GM12875 (cell line): ENCODE results near the gene TMC1.
A peak's percentile ranks its signal among the peaks of the same experiment; 100 is the strongest.
"Not testable (repeated sequence)": the region's sequence is repeated elsewhere in the genome, so short reads cannot be mapped to it uniquely, and the experiment has no call there.

ENCODE experiments used
- H3K4me3 ChIP-seq: one replicate; pipeline ENCODE4 v1.5.1; 2011; ENCODE audit warnings: low read depth, low read length, control low read depth
- TF ChIP-seq, protein P1 (sequence below): IDR thresholded peaks from 2 replicates; pipeline ENCODE4 v1.5.1; 2011; ENCODE audit warnings: low read depth, mild to moderate bottlenecking, control low read depth, inconsistent platforms, low read length, moderate library complexity, borderline replicate concordance; ENCODE audit not compliant: insufficient read depth

TMC1 gene

DNA sequence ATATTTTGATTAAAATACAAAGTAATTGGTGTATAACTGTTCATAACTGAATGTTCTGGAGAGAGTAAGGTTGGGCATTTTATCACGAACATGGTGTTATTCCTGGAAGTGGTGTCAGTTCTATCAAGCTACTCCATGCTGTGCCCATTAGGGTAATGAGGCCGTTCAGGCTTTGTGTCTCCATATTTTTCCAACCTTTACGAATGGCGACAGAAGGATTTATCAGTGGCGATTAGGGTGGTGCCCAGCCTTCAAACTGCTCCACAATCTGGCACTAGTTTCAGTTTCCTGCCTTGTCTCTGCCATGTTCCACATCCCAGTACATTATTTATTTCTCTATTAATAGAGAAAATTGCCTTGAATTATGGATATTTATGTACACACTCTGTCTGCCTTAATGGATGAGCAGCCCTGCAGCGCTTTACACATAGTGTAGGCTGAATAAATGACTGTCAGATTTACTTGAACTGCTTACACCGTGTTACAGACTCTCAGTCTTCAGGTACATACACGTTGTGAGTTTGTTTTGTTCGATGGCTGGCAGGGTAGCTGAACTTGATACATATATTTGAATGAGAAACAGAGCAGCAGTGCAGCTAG, 23.9 kb upstream of the TMC1 start:
- TF ChIP-seq, protein P1, sequence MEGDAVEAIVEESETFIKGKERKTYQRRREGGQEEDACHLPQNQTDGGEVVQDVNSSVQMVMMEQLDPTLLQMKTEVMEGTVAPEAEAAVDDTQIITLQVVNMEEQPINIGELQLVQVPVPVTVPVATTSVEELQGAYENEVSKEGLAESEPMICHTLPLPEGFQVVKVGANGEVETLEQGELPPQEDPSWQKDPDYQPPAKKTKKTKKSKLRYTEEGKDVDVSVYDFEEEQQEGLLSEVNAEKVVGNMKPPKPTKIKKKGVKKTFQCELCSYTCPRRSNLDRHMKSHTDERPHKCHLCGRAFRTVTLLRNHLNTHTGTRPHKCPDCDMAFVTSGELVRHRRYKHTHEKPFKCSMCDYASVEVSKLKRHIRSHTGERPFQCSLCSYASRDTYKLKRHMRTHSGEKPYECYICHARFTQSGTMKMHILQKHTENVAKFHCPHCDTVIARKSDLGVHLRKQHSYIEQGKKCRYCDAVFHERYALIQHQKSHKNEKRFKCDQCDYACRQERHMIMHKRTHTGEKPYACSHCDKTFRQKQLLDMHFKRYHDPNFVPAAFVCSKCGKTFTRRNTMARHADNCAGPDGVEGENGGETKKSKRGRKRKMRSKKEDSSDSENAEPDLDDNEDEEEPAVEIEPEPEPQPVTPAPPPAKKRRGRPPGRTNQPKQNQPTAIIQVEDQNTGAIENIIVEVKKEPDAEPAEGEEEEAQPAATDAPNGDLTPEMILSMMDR: no peak
- no peak overlapping the region for H3K4me3 ChIP-seq

DNA sequence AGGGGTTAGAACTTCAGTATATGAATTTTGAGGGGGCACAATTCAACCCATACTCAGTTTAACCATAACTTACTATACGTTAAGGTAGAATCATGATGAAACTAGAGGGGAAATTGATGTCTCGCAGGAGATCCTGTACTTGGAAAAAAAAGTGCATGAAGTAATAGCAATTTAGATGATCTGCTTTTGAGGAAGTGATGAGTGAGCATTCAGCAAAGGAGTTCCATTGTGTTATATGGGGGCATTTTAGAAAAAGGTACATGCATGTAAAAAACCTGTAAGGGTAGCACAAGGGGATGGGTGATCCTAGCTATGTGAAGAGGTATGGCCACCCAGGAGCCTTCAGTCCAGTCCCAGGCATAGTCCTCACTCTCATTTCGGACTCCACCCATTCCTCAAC, 14.8 kb upstream of the TMC1 start:
- TF ChIP-seq, protein P1: no peak
- no peak overlapping the region for H3K4me3 ChIP-seq

DNA sequence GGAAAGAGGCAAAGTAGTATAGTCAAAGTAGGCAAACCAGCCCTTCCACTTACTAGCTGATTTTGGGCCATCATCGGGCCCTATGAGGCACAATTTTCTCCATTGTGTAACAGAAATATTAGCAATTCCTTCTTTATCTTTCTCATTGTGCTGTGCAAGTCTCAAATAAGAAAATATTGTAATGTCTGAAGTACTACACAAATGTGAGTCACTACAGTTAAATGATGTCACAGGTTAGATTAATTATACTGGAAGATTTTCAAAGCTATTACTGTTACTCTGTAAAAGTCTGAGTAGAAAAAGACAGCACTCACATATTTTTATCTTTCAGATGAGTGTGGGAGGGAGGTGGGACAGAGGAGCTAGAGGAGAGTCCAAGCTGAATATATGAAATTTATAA, 12.4 kb upstream of the TMC1 start:
- TF ChIP-seq, protein P1: no peak
- no peak overlapping the region for H3K4me3 ChIP-seq

DNA sequence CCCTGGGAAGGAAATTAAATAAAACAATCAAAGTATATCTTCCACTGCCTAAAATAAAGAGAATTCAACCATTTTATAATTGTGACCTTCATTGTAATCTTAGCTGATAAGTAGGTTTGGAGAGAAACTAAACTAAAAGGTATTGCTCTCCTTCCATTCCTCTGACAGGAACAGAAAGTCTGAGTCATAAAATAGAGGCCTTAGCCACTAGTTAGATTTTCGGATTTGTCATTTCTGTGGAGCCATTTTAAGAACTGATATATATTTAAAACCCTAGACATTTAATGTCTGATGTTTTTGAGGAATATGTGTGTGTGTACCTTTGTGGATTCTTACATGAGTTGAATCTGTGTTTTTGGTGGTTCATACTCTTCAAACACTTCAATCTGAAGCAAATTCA, 11.8 kb upstream of the TMC1 start:
- TF ChIP-seq, protein P1: no peak
- no peak overlapping the region for H3K4me3 ChIP-seq

DNA sequence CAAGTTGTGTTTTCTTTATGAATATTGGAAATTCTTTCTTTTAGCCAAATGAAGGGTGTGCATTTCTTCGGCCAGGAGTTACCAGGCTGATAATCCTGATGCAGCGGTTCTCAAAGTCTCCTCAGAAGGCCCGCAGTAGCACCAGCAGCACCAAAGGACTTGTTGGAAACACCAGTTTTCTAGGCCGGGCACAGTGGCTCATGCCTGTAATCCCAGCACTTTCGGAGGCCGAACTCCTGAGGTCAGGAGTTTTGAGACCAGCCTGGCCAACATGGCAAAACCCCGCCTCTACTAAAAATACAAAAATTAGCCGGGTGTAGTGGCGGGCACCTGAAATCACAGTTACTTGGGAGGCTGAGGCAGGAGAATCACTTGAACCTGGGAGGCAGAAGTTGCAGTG, 397 bp upstream of the TMC1 start:
- H3K4me3 ChIP-seq: not testable (repeated sequence)

DNA sequence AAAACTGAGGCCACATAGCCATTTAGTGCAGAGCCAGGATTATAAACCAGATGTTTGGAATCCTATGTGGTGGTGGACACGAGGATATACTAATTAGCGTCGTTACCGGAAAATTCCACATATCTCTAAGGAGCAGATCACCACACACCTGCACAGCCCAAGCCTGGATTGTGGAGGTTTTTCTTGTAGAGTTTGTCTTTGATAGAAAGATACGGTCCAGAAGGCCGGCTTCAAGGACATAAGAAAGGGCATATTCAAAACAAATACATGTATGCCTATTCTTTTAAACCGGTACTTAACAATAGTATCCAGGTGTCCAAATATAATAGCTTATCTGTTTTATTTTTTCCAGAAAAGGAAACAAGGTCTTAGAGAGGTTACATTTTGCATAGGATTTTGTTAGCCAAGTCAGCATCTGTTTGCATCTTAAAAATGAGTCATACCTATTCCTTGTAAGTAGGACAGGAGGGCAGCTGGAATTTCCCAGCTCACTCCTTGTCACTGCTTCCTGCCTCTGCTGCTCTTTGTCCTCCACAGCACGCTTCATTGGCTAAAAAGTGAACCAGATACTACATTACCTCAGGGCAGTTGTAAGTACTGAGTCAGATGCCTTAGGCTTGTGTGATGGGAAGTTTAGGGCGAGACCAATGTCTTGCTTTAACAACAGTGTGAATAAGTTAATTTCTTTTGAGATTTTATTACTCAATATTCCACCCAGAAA, 3.6 kb downstream of the TMC1 start:
- no peak overlapping the region for H3K4me3 ChIP-seq
- TF ChIP-seq, protein P1: no peak

DNA sequence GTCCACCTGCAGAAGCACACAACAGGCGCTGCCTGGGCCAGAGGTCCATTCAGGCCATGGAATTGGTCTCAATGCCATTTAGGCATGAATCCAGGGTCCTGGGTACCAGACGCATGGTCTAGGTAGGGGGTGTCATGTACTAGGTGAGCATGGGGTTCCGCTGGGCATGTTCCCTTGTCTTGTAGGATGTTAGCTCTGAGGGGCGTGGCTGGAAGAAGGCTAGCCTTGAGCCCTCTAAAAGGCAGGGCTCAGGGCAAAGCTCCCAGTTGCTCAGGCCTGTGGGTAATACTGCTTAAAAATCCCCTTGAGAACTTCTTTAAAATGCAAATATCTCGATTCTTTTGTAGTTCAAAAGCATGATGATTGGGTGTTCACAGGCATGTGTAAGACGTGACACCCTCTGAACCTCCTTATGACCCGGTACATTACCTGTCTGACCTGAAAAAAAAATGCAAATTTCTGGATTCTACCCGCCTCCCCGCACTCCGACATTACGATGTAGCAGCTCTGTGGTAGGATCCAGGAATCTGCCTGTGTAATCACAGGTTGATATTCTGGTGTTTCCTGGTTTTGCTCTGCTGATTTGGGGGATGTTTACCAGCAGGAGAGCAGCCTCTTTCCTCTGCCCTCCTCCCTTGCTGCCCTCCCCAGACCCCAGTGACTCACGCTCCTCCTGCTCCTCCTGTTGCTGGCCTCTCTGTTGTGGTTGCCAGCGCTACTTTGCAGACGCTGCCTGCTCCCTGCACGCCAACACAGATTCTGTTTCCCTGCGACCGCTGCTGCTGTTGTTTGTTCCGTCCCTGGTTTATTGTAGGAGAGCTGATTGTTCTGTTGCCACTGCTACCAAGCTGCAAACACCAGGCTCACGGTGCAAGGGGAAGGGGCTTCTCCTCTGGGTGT, 5.7 kb downstream of the TMC1 start:
- TF ChIP-seq, protein P1: no peak
- H3K4me3 ChIP-seq: peak overlapping the region; percentile 36
